ENCODE results near the gene RNF5. TPM values are rescaled to one million over a fixed set of nuclear protein-coding genes. Genes with fewer than 3 reads are reported as not detected.

The RNF5 gene
- polyA plus RNA-seq, 1 experiment: 40.2 TPM

DNA sequence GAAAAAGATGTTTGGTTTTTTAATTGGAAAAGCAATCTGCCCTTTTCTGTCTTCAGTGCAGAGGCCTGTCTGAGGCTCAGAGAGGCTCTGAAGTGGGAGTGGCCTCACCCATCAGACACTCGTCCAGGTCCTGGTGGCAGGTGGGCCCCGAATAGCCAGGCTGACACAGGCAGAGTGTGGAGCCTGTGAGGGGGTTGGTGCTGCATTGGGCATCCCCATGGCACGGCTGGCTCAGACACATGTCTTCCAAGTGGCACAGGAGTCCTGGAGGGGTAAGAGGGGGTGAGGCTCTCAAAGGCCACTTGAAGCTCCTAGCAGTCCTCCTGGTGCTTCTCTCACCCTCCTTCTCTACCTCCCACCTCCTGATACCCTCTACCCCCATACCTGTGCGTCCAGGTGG is 41.8 kb downstream of the RNF5 start:
- ChIA-PET POLR2A (no interaction called here), CTCF (no interaction called here)
- Histone ChIP-seq H3K4me3 (ENCODE audit: low read depth, low read length) (no peak overlapping the region), H3K27me3 (ENCODE audit: control insufficient read depth, insufficient read depth, low read length) (peaks cover 12% of the 10 kb centered on the region), H3K36me3 (ENCODE audit: control insufficient read depth, insufficient read depth, low read length) (no peaks in the 10 kb centered on the region)
- TF ChIP-seq, protein P1, sequence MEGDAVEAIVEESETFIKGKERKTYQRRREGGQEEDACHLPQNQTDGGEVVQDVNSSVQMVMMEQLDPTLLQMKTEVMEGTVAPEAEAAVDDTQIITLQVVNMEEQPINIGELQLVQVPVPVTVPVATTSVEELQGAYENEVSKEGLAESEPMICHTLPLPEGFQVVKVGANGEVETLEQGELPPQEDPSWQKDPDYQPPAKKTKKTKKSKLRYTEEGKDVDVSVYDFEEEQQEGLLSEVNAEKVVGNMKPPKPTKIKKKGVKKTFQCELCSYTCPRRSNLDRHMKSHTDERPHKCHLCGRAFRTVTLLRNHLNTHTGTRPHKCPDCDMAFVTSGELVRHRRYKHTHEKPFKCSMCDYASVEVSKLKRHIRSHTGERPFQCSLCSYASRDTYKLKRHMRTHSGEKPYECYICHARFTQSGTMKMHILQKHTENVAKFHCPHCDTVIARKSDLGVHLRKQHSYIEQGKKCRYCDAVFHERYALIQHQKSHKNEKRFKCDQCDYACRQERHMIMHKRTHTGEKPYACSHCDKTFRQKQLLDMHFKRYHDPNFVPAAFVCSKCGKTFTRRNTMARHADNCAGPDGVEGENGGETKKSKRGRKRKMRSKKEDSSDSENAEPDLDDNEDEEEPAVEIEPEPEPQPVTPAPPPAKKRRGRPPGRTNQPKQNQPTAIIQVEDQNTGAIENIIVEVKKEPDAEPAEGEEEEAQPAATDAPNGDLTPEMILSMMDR (IDR thresholded peaks at IDR 0.05; ENCODE audit: insufficient read depth, low read depth, low read length): no peak
- DNase-seq (ENCODE audit: low read depth): no peak

DNA sequence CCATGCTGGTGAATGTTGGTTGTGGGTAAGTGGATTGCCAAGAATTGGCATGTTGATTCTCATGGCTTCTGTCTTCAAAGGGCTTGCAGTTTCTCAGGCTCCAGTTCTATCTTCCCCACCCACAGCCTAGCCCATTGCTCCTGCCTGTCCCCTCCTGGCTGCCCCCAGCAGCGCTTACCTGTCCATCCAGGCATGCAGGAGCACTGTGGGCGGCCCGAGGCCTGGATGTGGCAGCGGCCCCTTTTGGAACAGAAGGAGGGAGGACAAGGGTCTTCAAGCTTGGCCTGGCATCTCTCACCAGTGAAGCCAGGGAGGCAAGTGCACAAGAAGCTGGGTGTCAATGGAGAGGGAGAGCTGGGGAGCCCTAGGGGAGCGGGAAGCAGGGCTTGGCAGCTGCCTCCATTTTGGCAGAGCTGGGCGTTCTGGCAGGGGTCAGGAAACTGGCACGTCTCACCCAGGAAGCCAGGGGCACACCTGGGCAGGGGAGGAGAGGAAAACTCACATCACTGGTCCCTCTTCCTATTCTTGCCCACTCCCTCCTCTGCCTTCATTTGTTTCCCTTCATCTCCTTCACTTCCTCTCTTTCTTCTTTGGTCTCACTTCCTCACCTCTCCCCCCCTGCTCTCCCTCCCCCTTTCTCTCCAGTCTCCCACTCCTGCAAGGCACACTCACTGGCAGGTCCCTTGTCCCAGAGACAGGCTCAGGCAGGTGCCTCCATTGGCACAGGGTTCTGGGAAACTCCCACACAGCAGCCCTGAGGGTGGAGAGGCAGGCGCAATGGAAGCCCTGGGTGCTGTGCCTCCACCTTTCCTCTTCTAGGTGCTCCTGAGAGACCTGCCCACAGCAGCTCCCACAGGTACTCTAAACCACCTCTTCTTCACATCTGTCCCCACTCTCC is 44.4 kb downstream of the RNF5 start:
- ChIA-PET CTCF (interaction anchor here (0.6 kb wide), 1 partner anchor 139 kb away, joined by 3 read pairs; no protein-coding TSS in a partner anchor), POLR2A (no interaction called here)
- no peak for DNase-seq (ENCODE audit: low read depth)
- TF ChIP-seq, protein P1 (IDR thresholded peaks at IDR 0.05; ENCODE audit: insufficient read depth, low read depth, low read length): no peak
- H3K36me3 ChIP-seq (ENCODE audit: control insufficient read depth, insufficient read depth, low read length): no peaks in the 10 kb centered on the region
- H3K27me3 ChIP-seq (ENCODE audit: control insufficient read depth, insufficient read depth, low read length): peaks cover 8% of the 10 kb centered on the region; the same call in 1 of the 2 replicates
- H3K4me3 ChIP-seq (ENCODE audit: low read depth, low read length): no peak overlapping the region

DNA sequence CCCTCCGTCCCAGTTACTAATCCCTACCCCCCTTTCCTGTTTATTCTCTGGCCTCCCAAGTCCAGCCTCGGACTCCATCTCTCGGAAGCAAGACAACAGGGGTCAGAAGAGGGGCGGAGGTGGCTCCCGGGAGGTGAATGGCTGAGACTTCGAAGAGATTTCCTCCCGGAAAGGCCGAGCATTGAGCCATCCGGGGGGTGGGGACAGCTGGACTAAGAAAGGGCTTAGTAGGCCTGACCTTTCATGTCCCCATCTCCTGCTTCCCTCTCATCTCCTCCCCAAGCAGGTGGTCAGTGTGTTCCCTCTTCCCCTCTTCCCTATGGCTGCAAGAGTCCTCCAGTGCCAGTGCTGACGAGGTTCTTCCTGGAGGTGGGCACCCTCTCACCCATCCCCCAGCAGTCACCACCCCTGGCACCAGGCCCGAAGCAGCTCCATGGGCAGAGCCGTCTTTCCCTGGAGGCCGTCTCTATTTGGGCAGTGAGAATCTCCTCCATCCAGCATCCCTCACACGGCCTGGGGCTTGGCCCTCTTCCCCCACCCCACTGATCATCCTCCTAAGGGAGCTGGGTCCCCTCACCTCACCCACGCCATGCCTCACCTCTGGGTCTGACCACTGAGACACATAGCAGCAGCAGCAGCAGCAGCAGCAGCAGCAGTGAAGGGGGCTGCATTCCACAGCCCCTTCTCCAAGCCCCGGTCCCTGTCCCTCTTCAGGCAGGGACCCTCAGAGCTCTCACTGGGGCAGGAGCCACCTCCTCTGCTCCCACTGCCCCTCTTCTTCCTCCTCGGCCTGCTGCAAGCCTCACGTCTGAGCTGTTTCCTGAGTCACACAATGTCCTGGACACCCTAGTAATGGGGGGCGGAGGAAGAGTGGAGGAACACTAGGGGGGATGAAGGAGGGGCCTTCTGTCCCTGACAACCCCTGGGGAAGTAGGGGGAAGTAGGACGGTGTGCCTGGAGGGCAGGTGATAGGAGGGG is 45.3 kb downstream of the RNF5 start, which contains the start of gene NOTCH4:
Gene NOTCH4, minus strand, starts transcription at position 810 of the 978 bp plus-strand sequence. Its CDS starts 139 bp downstream, at position 671.
- H3K27me3 ChIP-seq (ENCODE audit: control insufficient read depth, insufficient read depth, low read length): peaks cover 5% of the 10 kb centered on the region; the same call in 1 of the 2 replicates
- H3K36me3 ChIP-seq (ENCODE audit: control insufficient read depth, insufficient read depth, low read length): no peaks in the 10 kb centered on the region
- no peak for DNase-seq (ENCODE audit: low read depth)
- ChIA-PET CTCF (interaction anchor here (0.6 kb wide), 1 partner anchor 140 kb away, joined by 3 read pairs; no protein-coding TSS in a partner anchor), POLR2A (no interaction called here)
- no peak within 1 kb of the TSS for H3K4me3 ChIP-seq (ENCODE audit: low read depth, low read length)
- TF ChIP-seq, protein P1 (IDR thresholded peaks at IDR 0.05; ENCODE audit: insufficient read depth, low read depth, low read length): no peak

DNA sequence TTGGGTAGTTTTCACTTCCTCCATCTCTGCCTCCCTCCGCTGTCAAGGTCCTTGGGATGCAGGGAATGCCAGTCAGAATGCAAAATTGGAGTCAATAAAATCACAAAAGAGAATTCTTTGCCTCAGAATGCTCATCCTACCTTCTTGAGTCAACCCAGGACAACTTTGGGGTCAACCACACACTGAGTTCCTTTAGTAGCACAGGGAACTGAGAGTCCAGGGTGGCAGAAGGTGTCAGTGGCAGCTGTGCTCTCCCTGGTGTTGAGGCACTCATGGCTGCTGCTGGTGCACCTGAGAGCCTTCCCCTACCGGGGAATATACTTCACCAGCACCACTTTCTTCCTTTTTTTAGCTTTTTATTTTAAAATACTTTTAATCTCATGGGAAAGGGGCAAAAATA is 46.5 kb downstream of the RNF5 start:
- TF ChIP-seq, protein P1 (IDR thresholded peaks at IDR 0.05; ENCODE audit: insufficient read depth, low read depth, low read length): no peak
- CTCF ChIA-PET: no interaction called here
- POLR2A ChIA-PET: no interaction called here
- no peak overlapping the region for H3K4me3 ChIP-seq (ENCODE audit: low read depth, low read length)
- no peak for DNase-seq (ENCODE audit: low read depth)
- H3K36me3 ChIP-seq (ENCODE audit: control insufficient read depth, insufficient read depth, low read length): no peaks in the 10 kb centered on the region
- no peaks in the 10 kb centered on the region; the same call in 1 of the 2 replicates for H3K27me3 ChIP-seq (ENCODE audit: control insufficient read depth, insufficient read depth, low read length)
